ENCODE data around the gene IRF5. TPM values are rescaled to one million over a fixed set of nuclear protein-coding genes. Genes with fewer than 3 reads are reported as not detected.

Gene IRF5
- total RNA-seq, 1 experiment from 2014 or later = 0.66 TPM

DNA sequence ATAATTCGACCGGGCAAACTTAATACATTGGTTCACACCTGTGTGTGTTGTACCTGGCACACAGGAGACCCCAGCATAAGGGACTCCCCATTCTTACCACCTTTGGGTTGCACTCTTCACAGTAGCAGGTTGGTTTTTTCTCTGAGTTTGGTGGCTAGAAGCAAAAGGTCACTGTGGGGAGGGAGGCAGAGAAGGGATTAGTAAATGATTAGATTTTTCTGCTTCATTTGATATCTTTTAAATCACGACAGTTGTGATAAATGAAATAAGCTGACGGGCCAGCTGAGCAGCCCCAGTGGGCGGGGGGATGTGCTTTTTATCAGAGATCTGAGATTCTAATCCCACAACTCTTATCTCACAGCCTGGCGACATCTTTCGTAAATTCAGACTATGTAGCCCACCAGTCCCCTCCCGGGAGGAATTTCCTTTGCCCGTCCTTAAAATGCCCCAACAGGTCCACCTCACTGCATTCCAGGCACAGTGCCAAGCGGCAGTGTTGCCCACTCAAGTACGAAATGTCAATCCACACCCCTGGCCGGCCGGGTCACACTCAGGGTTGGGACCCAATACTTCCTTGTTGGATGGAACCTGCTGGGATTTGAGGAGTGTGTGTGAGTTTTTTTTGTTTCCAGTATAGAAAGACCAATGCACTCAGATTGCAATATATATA lies 16.7 kb upstream of the IRF5 start (continued):
- TF ChIP-seq, protein P1, sequence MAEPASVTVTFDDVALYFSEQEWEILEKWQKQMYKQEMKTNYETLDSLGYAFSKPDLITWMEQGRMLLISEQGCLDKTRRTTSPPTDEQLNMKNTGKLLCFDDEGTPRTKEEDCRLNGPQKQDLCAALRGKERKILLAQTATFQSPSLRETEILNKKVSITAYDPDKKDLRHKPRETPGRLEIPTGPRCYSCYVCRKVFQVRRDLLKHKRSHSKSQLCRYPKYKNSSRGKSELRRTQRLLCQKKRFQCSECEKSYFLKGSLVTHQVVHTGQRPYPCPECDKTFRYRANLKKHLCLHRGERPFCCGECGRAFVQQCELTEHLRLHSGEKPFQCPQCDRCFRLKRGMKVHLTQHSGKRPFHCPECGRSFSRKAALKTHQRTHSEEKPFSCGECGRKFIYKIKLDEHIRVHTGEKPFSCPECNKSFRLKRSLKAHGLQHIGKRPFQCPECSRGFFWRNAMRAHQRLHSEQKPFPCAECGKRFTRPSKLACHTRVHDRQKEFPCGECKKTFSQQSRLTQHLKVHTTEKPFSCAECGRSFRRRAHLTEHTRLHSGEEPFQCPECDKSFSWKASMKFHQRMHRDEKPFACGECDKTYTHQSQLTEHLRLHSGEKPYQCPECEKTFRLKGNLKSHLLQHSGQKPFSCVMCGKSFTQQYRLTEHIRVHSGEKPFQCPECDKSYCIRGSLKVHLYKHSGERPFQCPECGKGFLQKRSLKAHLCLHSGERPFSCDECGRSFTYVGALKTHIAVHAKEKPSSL (CRISPR knock-in tag; conservative IDR thresholded peaks at IDR 0.05) = no peak
- TF ChIP-seq, protein P2, sequence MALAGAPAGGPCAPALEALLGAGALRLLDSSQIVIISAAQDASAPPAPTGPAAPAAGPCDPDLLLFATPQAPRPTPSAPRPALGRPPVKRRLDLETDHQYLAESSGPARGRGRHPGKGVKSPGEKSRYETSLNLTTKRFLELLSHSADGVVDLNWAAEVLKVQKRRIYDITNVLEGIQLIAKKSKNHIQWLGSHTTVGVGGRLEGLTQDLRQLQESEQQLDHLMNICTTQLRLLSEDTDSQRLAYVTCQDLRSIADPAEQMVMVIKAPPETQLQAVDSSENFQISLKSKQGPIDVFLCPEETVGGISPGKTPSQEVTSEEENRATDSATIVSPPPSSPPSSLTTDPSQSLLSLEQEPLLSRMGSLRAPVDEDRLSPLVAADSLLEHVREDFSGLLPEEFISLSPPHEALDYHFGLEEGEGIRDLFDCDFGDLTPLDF (CRISPR knock-in tag; IDR thresholded peaks at IDR 0.05) = no peak
- TF ChIP-seq MXD4 (CRISPR knock-in tag; IDR thresholded peaks at IDR 0.05; ENCODE audit: borderline replicate concordance) = no peak

DNA sequence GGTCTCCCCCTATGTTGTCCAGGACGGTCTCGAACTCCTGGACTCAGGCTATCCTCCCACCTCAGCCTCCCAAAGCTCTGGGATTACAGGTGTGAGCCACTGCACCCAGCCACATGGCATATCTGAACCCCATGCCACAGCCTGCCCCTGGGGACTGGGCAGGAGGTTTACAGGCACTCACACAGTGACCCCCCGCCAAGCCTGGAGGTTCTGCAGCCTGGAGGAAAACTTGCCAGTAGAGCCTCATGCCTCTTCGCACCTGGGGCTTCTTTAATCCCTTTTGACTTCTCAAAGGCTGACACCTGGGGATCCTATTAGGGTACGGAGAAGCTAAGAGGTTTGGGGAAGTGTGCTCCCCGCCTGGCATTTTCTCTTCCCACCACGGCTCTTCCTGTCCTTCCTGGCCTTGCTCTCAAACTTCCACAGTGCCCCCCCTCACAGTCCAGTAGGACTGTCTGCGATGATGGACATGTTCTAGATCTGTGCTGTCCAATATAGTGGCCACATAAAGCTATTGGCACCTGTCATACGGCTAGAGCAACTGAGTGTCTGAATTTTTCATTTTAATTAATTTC lies 15.8 kb upstream of the IRF5 start:
- Mint-ChIP-seq H3K9me3 (no peaks in the 10 kb centered on the region), H3K4me1 (peaks cover 12% of the 10 kb centered on the region), H3K4me3 (no peak overlapping the region), H3K27ac (no peak overlapping the region), H3K36me3 (no peaks in the 10 kb centered on the region), H3K27me3 (ENCODE audit: low read depth) (peaks cover 32% of the 10 kb centered on the region)
- ATAC-seq (no peak), DNase-seq (ENCODE audit: low spot score) (no peak)
- ChIA-PET POLR2A (no interaction called here), CTCF (interaction anchor here (0.8 to 2.9 kb wide), 6 partner anchors 12 to 169 kb away, joined by 3 to 16 read pairs (median 6); partner anchors contain the start of gene KCP)
- TF ChIP-seq ZNF423 (CRISPR knock-in tag; IDR thresholded peaks at IDR 0.05) (peak; percentile 55), ZNF121 (CRISPR knock-in tag; IDR thresholded peaks at IDR 0.05) (no peak)

DNA sequence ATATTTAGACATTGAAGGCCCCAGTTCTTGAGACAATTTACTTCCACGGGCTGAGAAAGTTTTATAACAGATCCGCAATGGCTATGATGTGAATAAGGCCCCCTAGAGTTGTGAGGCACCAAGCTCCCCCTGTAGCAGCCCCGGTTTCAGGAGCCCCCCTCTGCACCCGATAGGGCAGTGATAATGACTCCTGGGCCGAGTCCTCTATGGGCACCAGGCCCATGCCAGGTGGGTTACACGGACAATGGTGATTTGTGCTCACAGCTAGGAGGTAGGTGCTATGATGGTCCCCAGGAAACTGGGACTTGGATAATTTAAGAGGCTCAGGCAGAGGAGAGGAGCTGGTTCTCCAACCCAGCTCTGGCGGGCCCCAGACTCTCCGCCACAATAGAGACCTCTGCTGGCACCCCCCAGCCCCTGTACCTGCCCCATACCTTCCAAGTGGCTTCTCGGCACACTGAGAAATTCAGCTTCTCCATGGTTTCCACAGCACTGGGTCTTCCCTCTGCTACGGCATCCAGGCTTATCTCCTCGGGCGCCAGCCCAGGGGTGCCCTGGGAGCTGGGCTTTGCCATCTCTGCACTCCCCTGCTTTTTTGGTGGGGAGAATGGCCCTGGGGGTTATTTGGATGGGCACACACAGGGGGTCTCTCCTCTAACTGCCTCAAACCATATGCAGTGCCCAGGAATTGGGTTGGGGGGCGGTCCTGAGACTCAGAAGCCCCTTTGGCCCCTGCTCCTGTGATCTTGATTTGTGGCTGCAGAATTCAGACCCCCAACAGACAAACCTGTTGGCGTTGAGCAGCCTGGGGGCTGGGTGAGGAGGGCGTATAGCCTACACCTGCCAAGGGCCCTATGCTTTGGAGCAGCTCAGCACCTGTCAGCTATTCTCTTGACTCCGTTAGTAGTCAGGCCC lies 15.0 kb upstream of the IRF5 start:
- ATAC-seq (no peak), DNase-seq (ENCODE audit: low spot score) (no peak)
- Mint-ChIP-seq H3K27ac (no peak overlapping the region), H3K9me3 (peaks cover 1% of the 10 kb centered on the region), H3K4me1 (peaks cover 12% of the 10 kb centered on the region), H3K36me3 (no peaks in the 10 kb centered on the region; the same call in 1 of the 2 replicates), H3K27me3 (ENCODE audit: low read depth) (peaks cover 24% of the 10 kb centered on the region), H3K4me3 (no peak overlapping the region)
- no peak for TF ChIP-seq ZBTB21 (CRISPR knock-in tag; IDR thresholded peaks at IDR 0.05; ENCODE audit: borderline replicate concordance)
- TF ChIP-seq JUN (CRISPR knock-in tag; IDR thresholded peaks at IDR 0.05) = no peak
- no peak for TF ChIP-seq EMX1 (CRISPR knock-in tag; IDR thresholded peaks at IDR 0.05)
- TF ChIP-seq, protein P3, sequence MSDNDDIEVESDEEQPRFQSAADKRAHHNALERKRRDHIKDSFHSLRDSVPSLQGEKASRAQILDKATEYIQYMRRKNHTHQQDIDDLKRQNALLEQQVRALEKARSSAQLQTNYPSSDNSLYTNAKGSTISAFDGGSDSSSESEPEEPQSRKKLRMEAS (CRISPR knock-in tag; IDR thresholded peaks at IDR 0.05) = no peak
- no peak for TF ChIP-seq JAZF1 (CRISPR knock-in tag; IDR thresholded peaks at IDR 0.05)
- TF ChIP-seq, protein P4, sequence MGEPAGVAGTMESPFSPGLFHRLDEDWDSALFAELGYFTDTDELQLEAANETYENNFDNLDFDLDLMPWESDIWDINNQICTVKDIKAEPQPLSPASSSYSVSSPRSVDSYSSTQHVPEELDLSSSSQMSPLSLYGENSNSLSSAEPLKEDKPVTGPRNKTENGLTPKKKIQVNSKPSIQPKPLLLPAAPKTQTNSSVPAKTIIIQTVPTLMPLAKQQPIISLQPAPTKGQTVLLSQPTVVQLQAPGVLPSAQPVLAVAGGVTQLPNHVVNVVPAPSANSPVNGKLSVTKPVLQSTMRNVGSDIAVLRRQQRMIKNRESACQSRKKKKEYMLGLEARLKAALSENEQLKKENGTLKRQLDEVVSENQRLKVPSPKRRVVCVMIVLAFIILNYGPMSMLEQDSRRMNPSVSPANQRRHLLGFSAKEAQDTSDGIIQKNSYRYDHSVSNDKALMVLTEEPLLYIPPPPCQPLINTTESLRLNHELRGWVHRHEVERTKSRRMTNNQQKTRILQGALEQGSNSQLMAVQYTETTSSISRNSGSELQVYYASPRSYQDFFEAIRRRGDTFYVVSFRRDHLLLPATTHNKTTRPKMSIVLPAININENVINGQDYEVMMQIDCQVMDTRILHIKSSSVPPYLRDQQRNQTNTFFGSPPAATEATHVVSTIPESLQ (CRISPR knock-in tag; IDR thresholded peaks at IDR 0.05) = no peak
- TF ChIP-seq SMAD4 (CRISPR knock-in tag; IDR thresholded peaks at IDR 0.05) = no peak
- TF ChIP-seq TCF7 (CRISPR knock-in tag; IDR thresholded peaks at IDR 0.05; ENCODE audit: low read depth) = no peak
- TF ChIP-seq ZNF138 (CRISPR knock-in tag; conservative IDR thresholded peaks at IDR 0.05) = no peak
- no peak for TF ChIP-seq SP1 (CRISPR knock-in tag; conservative IDR thresholded peaks at IDR 0.05)
- CTCF ChIA-PET = interaction anchor here (0.8 to 2.9 kb wide), 7 partner anchors 11 to 169 kb away, joined by 3 to 16 read pairs (median 6); partner anchors contain the start of gene KCP
- POLR2A ChIA-PET = no interaction called here
